IPS-15b (cell line): ENCODE data around the gene PGM5.
"Not testable (repeated sequence)": the region's sequence is repeated elsewhere in the genome, so short reads cannot be mapped to it uniquely, and the experiment has no call there.

Source experiments
- H3K27me3 ChIP-seq: one replicate; pipeline ENCODE4 v1.6.1; 2013; ENCODE audit warnings: low read length; ENCODE audit not compliant: control insufficient read depth, insufficient read depth
- H3K36me3 ChIP-seq: one replicate; pipeline ENCODE4 v1.6.1; 2013; ENCODE audit warnings: low read length; ENCODE audit not compliant: control insufficient read depth, insufficient read depth
- H3K4me1 ChIP-seq: one replicate; pipeline ENCODE4 v1.6.1; 2013; ENCODE audit warnings: mild to moderate bottlenecking, low read length; ENCODE audit not compliant: control insufficient read depth, insufficient read depth
- H3K4me3 ChIP-seq: one replicate; pipeline ENCODE4 v1.5.1; 2013; ENCODE audit warnings: low read depth, low read length
- H3K9ac ChIP-seq: one replicate; pipeline ENCODE4 v1.6.1; 2013; ENCODE audit warnings: low read depth, mild to moderate bottlenecking, low read length
- H3K9me3 ChIP-seq: one replicate; pipeline ENCODE4 v1.6.1; 2013; ENCODE audit warnings: mild to moderate bottlenecking, low read length; ENCODE audit not compliant: control insufficient read depth, insufficient read depth

The PGM5 gene

DNA sequence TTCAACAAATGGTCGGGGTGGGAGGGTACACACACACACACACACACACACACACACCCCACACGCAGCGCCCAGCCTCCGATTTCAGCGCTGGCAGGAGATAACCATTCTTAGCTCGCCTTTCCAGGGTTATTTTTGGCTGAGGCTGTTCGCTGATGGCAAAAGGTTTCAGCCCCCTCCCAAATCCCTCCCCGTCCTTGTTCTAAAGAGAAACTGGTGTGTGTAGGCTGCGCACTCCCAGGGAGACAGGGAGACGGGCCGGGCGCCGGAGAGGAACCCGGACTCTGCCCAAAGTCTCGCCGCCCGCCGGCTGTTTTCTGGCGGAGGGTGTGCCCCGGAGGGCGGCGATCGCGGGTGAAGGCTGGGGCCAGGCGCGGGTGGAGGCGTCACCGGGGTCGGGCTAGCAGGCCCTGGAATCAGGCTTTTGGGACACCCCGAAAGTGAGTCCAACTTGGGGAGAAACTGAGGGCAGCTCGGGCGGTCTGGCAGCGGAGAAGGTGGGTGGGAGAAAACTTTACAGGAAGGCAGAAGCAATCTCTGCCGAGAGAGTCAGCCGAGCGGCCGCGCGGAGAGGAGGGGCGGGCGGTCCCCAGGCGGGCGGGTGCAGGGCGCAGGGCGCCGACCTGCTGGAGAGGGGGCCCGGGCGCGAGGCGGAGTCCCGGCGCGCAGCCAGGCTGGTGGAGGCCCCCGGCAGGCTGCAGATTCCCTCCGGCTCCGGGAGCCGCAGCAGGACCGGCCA, at the start of gene PGM5:
TSS of gene PGM5 (plus strand) at position 232 of the 739 bp plus-strand sequence. CDS start 517 bp downstream, outside the sequence.
- H3K9ac ChIP-seq: not testable (repeated sequence)

DNA sequence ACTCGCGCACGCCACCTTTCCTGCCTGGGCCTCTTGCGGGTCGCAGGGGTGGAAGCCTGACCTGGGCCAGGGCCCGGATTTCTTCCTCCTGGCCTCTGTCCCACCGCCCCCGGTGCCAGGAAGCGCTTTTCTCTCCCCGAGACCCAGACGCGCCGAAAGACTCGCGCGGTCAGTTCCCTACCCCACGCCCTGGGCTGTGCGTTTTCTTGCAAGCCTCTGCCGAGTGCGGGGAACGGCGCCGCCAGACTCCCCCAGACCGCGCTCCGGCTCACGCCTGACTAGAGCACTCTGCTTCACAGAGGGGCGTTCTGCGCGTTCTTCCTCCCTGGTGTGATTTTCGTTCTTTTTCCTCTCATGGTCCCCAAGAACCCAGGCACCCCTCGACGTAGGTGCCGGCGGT, 49.3 kb upstream of the PGM5 start:
- H3K27me3 ChIP-seq: peaks cover 11% of the 10 kb centered on the region
- not testable (repeated sequence) for H3K4me1 ChIP-seq, H3K9me3 ChIP-seq, H3K36me3 ChIP-seq, H3K4me3 ChIP-seq, H3K9ac ChIP-seq

More for the DNA sequence above, at the start of gene PGM5:
- H3K9me3 ChIP-seq, H3K4me1 ChIP-seq, H3K36me3 ChIP-seq: not testable (repeated sequence)
- H3K4me3 ChIP-seq: peak within 1 kb of the TSS; percentile 32
- peaks cover 58% of the 10 kb centered on the region for H3K27me3 ChIP-seq

DNA sequence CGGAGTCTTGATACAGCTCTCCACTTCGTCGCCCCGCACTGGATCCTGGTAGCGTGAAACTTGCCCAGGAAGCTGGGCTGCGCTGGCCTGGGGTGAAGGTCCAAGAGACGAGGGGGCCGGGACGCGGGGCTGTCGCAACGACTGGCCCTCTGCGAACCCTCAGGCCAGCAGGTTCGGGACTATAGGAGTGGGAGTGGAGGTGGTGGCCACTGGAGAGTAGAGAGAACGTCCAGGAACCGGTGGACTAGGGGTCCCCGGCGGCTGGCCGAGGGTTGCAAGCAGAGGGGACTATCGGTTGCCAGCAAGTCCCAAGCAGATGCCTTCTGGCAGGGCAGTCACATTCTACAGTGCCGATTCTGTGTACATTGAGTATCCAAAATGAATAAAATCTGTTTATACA, 48.8 kb upstream of the PGM5 start:
- not testable (repeated sequence) for H3K9me3 ChIP-seq, H3K36me3 ChIP-seq, H3K4me3 ChIP-seq, H3K4me1 ChIP-seq, H3K9ac ChIP-seq
- peaks cover 11% of the 10 kb centered on the region for H3K27me3 ChIP-seq

DNA sequence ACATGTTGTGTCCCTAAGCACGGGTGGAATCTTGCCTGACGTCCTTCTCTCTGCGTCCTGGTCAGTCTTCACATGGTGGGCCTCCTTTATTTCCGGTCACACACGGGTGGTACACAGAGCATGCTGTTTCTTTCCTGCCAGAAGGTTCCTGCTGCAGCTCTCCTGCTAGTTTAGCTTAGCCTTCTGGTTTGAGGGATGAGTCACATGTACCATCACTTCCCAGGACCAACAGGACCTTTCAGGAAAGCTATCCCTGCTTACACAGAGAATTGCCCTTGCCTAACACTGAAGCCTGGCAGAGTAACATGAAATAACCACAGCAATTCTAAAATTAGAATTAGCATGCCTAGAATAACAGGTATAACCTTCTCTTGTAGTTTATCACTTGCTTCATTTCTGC, 45.2 kb upstream of the PGM5 start:
- not testable (repeated sequence) for H3K9me3 ChIP-seq, H3K27me3 ChIP-seq, H3K9ac ChIP-seq, H3K36me3 ChIP-seq, H3K4me1 ChIP-seq, H3K4me3 ChIP-seq

DNA sequence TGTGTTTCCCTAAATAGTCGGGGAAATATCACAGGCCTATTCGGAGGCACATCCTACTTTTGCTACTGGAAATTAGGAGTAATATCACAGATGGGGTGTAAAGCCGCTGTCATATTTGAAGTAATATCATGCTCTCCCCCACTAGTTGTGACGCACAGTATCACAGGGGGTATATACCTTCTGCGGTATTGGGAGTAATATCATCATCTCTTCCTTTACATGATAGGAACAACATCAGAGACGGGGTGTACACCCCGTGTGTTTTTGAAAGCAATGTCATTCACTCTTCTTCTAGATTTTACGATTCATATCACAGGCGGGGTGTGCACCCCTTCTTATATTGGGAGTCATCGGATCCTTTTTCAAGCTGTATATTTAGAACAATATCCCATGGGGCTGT, 38.2 kb upstream of the PGM5 start:
- not testable (repeated sequence) for H3K36me3 ChIP-seq, H3K9ac ChIP-seq, H3K4me1 ChIP-seq, H3K4me3 ChIP-seq, H3K9me3 ChIP-seq, H3K27me3 ChIP-seq

DNA sequence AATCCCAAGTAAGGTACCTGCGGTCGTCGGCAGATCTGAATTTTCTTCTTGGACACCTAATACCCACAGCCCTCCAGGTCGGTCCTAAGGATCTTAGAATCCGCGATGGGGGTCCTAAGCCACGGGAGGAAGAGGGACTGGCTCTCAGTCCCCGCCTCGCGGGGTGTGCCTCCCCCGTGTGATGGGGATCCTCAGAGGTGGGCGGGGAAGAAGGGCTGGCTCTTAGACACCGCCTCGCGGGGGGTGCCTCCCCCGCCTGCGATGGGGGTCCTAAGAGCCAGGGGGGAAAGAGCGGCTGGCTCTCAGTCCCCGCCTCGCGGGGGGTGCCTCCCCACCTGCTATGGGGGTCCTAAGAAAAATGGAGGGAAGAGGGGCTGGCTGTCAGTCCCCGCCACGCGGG, 32.7 kb upstream of the PGM5 start:
- not testable (repeated sequence) for H3K4me1 ChIP-seq, H3K9ac ChIP-seq, H3K4me3 ChIP-seq, H3K9me3 ChIP-seq, H3K36me3 ChIP-seq, H3K27me3 ChIP-seq

DNA sequence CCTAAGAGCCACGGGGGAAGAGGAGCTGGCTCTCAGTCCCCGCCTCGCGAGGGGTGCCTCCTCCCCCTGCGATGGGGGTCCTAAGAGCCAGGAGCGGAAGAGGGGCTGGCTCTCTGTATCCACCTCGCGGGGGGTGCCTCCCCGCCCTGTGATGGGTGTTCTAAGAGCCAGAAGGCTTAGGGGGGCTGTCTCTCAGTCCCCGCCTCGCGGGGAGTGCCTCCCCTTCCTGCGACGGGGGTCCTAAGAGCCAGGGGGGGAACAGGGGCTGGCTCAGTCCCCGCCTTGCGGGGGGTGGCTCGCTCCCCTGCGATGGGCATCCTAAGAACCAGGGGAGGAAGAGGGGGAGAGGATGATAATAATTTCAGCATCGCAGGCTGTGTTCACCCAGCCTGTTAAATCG, 31.9 kb upstream of the PGM5 start:
- H3K4me1 ChIP-seq, H3K36me3 ChIP-seq, H3K9ac ChIP-seq, H3K4me3 ChIP-seq, H3K27me3 ChIP-seq, H3K9me3 ChIP-seq: not testable (repeated sequence)

DNA sequence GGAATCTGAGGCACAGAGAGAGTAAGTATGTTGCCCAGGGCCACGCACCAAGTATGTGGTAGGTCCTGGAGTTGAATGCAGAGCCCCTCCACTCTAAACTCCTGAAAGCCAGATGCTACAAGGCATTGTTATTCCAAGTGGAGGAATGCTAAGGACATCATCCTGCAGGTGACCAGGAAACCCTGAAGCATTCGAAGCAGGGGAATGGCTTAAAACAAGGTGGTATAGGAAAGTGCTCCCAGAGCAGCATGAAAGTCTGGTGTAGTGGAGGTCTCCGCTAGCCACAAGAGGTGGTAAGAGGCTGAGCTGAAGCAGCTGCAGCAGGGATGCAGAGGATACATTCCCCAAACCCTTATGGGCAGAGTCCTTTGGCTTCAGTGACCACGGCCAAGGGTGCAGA, 27.3 kb upstream of the PGM5 start:
- not testable (repeated sequence) for H3K4me3 ChIP-seq, H3K4me1 ChIP-seq, H3K9me3 ChIP-seq, H3K9ac ChIP-seq, H3K27me3 ChIP-seq, H3K36me3 ChIP-seq

DNA sequence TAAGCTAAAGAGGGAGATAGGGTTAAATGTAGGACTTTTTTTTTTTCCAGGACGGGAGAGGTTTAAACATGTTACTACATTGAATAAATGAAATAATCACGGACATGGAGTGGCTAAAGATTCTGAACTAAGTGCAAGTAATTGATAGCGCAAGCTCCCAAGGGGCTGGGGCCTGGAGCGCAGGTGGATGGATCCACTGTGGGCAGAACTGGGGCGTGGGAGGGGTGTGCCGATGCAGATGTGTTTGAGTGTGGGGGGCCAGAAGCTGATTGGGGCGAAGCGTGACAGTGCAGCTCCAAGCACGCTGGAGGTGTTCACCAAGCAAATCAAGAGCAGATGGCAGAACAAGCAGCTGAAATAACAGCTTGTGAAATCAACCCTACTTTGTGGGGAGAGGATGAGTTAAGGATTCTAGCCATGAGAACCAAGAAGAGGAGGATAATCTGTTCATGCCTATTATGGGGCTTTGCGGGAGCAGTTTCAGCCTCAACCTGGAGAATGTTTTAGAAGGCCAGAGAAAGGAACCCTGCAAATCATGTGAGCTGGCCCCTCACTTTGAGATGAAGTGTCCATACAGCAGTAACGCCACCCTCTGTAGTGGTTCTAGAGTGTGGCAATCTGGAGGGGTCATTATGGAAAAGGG, 25.8 kb upstream of the PGM5 start:
- H3K27me3 ChIP-seq, H3K4me1 ChIP-seq, H3K9me3 ChIP-seq, H3K9ac ChIP-seq, H3K36me3 ChIP-seq, H3K4me3 ChIP-seq: not testable (repeated sequence)

DNA sequence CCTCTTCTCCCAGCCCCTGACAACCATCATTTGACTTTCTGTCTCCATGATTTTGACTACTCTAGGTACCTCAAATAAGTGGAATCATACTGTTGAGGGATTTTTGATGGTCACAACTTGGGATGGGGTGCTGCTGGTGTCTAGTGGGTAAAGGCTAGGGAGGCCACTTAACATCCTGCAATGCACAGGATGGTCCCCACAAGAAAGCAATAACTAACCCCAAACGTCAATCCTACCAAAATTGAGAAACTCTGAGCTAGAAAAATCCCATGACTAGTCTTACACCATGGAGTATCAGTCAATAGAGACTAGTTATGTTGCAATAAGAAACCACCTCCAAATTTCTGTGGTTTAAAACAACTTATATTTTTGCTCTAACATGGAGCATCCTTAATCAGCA, 24.3 kb upstream of the PGM5 start:
- not testable (repeated sequence) for H3K36me3 ChIP-seq, H3K9me3 ChIP-seq, H3K27me3 ChIP-seq, H3K4me1 ChIP-seq, H3K4me3 ChIP-seq, H3K9ac ChIP-seq

DNA sequence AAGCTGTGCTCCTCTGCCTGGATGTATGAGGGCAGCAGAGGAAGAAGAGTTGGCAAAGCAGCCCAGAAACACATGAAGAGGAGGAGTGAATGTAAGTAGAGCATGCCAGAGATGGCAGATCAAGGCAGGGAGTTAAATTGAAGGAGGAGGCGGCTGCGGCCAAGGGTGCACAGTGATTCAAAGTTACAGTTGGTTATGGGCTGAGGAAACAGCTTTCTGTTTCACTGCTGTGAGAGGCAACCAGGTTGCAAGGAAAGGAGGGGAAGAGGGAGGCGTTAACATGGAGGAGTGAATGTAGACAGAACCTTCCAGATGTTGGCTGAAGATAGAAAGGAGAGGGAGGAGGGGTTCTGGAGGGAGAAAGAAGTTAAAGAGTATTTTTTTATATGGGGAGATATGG, 20.5 kb upstream of the PGM5 start:
- H3K36me3 ChIP-seq, H3K27me3 ChIP-seq, H3K9me3 ChIP-seq, H3K4me3 ChIP-seq, H3K4me1 ChIP-seq, H3K9ac ChIP-seq: not testable (repeated sequence)

DNA sequence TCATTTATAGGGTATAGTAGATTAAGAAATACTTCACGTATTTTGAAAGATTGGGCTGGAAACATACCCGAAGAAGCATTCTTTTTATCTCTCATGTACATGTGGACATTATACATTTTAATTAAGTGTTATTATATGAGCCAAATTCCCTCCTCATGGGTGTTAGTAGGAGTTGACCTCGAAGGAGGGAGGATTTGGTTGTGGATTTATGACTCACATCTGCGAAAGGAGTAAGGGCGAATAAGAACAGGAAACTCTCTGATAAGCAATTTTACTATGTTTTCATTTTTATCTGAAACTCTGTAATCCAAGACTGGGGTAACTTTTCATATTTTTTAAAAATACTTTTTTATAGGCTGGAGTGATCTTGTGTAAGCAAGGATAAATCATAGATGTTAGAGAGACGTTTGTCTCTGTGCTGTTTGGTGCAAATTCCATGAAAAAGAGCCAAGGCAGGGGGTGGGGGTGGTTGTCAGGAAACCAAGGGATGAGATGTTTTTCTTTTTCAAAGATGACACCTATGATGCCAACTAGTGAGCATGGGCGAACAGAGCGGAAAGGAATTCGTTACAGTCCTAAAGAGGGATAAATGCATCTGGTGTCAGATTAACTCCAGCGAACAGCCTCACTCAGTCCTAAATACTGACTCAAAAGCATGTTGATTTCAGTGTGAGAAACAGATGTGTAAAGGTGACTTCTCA, 19.6 kb upstream of the PGM5 start:
- not testable (repeated sequence) for H3K4me3 ChIP-seq, H3K4me1 ChIP-seq, H3K9ac ChIP-seq, H3K36me3 ChIP-seq, H3K27me3 ChIP-seq, H3K9me3 ChIP-seq
